ENCODE measurements around the gene OTUD3. TPM values are rescaled to one million over a fixed set of nuclear protein-coding genes. Genes with fewer than 3 reads are reported as not detected.

OTUD3 gene
- total RNA-seq, 1 donor from 2014 or later = 11.5 TPM

GRCh38 chr1:19872190-19872589, 10.0 kb upstream of the OTUD3 start:
- TF ChIP-seq, protein P1, sequence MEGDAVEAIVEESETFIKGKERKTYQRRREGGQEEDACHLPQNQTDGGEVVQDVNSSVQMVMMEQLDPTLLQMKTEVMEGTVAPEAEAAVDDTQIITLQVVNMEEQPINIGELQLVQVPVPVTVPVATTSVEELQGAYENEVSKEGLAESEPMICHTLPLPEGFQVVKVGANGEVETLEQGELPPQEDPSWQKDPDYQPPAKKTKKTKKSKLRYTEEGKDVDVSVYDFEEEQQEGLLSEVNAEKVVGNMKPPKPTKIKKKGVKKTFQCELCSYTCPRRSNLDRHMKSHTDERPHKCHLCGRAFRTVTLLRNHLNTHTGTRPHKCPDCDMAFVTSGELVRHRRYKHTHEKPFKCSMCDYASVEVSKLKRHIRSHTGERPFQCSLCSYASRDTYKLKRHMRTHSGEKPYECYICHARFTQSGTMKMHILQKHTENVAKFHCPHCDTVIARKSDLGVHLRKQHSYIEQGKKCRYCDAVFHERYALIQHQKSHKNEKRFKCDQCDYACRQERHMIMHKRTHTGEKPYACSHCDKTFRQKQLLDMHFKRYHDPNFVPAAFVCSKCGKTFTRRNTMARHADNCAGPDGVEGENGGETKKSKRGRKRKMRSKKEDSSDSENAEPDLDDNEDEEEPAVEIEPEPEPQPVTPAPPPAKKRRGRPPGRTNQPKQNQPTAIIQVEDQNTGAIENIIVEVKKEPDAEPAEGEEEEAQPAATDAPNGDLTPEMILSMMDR (IDR thresholded peaks at IDR 0.05) = no peak
- Histone ChIP-seq H3K27ac (no peak overlapping the region), H3K4me1 (no peaks in the 10 kb centered on the region), H3K36me3 (no peaks in the 10 kb centered on the region), H3K9me3 (no peaks in the 10 kb centered on the region), H3K27me3 (ENCODE audit: low read depth) (peaks cover 25% of the 10 kb centered on the region), H3K4me3 (no peak overlapping the region)
- intact Hi-C loops (cut with DNase I) = no loop called here
- DNase-seq (no peak), ATAC-seq (peak in 1 of 2 donors; percentile 27)

GRCh38 chr1:19877181-19877750, 4.9 kb upstream of the OTUD3 start:
- TF ChIP-seq, protein P1 (IDR thresholded peaks at IDR 0.05) = no peak
- H3K4me1 ChIP-seq = no peaks in the 10 kb centered on the region
- no peak for DNase-seq
- intact Hi-C loops (cut with DNase I) = no loop called here
- H3K27me3 ChIP-seq (ENCODE audit: low read depth) = peaks cover 8% of the 10 kb centered on the region
- no peak overlapping the region for H3K27ac ChIP-seq
- H3K36me3 ChIP-seq = no peaks in the 10 kb centered on the region
- ATAC-seq = no peak
- no peak overlapping the region for H3K4me3 ChIP-seq
- H3K9me3 ChIP-seq = no peaks in the 10 kb centered on the region

DNA sequence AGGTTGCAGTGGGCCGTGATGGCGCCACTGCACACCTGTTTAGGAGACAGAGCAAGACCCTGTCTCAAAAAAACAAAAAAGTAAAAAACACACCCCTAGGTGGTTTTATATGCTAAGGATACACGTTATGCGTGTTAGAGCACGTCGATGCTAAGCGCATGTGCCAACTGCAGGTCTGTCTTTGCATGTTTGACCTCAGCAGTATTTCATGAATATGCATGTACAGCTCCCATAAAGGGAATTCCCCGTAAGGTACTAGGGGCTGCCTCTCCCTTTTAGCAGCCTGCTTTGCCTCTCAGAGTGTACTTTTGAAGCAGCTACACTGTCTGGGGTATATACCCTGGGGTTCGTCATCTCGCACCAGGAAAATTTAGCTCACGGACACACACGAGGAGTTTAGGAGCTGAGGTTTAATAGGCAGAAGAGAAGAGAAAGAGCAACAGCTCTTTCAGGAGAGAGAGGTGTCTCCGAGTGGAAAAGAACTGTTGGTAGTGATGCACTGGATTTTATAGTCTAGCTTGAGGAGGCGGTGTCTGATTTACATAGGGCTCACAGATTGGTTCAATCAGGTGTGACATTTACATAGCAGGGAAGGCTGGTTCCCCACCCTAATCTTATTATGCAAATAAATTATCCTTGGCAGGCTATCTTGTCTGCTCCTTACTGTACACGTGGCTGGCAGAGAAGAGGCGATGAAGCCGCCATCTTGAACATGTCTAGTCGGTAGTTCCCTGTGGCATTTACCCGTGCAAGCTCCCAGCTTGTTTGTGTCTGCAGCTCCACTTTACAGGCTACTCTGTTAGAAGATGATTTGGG, 4.2 kb upstream of the OTUD3 start:
- Histone ChIP-seq H3K27ac (no peak overlapping the region), H3K9me3 (no peaks in the 10 kb centered on the region), H3K27me3 (ENCODE audit: low read depth) (peaks cover 8% of the 10 kb centered on the region), H3K4me3 (no peak overlapping the region), H3K4me1 (peaks cover 2% of the 10 kb centered on the region), H3K36me3 (no peaks in the 10 kb centered on the region)
- TF ChIP-seq, protein P1 (IDR thresholded peaks at IDR 0.05) = no peak
- ATAC-seq (no peak), DNase-seq (no peak)
- intact Hi-C loops (cut with DNase I) = no loop called here

DNA sequence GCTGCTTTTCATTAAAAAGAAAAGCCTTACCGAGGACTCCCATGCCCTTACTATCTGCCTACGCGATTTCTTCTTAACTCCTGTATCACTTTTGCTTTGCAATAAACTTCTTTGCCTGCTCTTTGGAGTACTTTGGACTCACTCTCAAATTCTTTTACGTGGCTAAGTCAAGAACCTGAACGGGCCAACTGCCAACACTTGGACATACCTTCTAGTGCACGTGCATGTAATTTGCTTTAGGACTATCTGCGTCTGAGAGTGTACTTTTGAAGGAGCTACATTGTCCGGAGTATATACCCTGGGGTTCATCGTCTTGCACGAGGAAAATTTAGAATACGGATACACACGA, 3.6 kb upstream of the OTUD3 start:
- intact Hi-C loops (cut with DNase I) = no loop called here
- DNase-seq (no peak), ATAC-seq (no peak)
- no peaks in the 10 kb centered on the region for H3K9me3 ChIP-seq
- no peaks in the 10 kb centered on the region for H3K36me3 ChIP-seq
- H3K27ac ChIP-seq = no peak overlapping the region
- TF ChIP-seq, protein P1 (IDR thresholded peaks at IDR 0.05) = no peak
- peaks cover 8% of the 10 kb centered on the region for H3K4me1 ChIP-seq
- H3K4me3 ChIP-seq = no peak overlapping the region
- peaks cover 8% of the 10 kb centered on the region for H3K27me3 ChIP-seq (ENCODE audit: low read depth)

DNA sequence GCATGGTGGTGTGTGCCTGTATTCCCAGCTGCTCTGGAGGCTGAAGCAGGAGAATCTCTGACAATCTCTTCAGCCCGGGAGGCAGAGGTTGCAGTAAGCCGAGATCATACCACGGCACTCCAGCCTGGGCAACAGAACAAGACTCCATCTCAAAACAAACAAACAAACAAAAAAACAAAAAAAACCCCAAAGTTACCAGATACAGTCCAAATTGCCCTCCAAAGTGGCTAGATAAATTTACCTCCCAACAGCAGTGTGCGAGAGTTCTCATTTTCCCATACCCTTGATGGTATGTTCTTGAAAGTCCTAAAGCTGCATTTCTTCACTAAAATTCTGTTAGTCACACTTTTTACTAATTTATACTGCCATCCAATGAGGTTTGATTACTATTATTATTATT, 3.0 kb upstream of the OTUD3 start:
- H3K27me3 ChIP-seq (ENCODE audit: low read depth) = peaks cover 8% of the 10 kb centered on the region
- TF ChIP-seq, protein P1 (IDR thresholded peaks at IDR 0.05) = no peak
- peaks cover 14% of the 10 kb centered on the region for H3K4me1 ChIP-seq
- H3K36me3 ChIP-seq = no peaks in the 10 kb centered on the region
- intact Hi-C loops (cut with DNase I) = no loop called here
- H3K27ac ChIP-seq = no peak overlapping the region
- no peaks in the 10 kb centered on the region for H3K9me3 ChIP-seq
- DNase-seq (no peak), ATAC-seq (no peak)
- no peak overlapping the region for H3K4me3 ChIP-seq
